Posterior cingulate gyrus (tissue), 11 donors: ENCODE measurements around the gene PRSS2.

Source experiments
- DNase-seq, 10 donors: peaks; one replicate each; pipeline versions ENCODE4 v3.0.0 to v3.0.0-alpha.2; 2020 to 2021; ENCODE audit warnings: mixed read lengths in 3 of 10
- intact Hi-C: fragments of 100-400 bp; cut with DNase I; formaldehyde crosslinking; loops from one replicate; pipeline ENCODE4 v1.15.1; 2023

PRSS2 gene

GRCh38 chr7:142799437-142799835, 28.7 kb downstream of the PRSS2 start:
- intact Hi-C loops, result no loop called here
- DNase-seq, result no peak

GRCh38 chr7:142800088-142800487, 29.3 kb downstream of the PRSS2 start:
- intact Hi-C loops, result no loop called here
- DNase-seq, result no peak

GRCh38 chr7:142800699-142801260, 30.0 kb downstream of the PRSS2 start:
- intact Hi-C loops, result no loop called here
- no peak for DNase-seq

GRCh38 chr7:142801601-142802295, 31.0 kb downstream of the PRSS2 start:
- intact Hi-C loops, result no loop called here
- no peak for DNase-seq

GRCh38 chr7:142802301-142802700, 31.5 kb downstream of the PRSS2 start:
- DNase-seq, result no peak
- intact Hi-C loops, result no loop called here

- DNase-seq, result no peak
Measured at GRCh38 chr7:142803901-142804300, 33.1 kb downstream of the PRSS2 start.

GRCh38 chr7:142804728-142805207, 34.0 kb downstream of the PRSS2 start:
- DNase-seq, result no peak
- intact Hi-C loops, result no loop called here

More at GRCh38 chr7:142803901-142804300, 33.1 kb downstream of the PRSS2 start:
- intact Hi-C loops, result no loop called here

GRCh38 chr7:142805350-142806021, 34.7 kb downstream of the PRSS2 start:
- DNase-seq, result no peak
- intact Hi-C loops, result no loop called here

- DNase-seq, result no peak
- intact Hi-C loops, result no loop called here
Measured at GRCh38 chr7:142806022-142806356, 35.2 kb downstream of the PRSS2 start.

GRCh38 chr7:142806957-142807356, 36.2 kb downstream of the PRSS2 start:
- intact Hi-C loops, result no loop called here
- no peak for DNase-seq

GRCh38 chr7:142807855-142808460, 37.2 kb downstream of the PRSS2 start:
- DNase-seq, result no peak
- intact Hi-C loops, result no loop called here

GRCh38 chr7:142808461-142808801, 37.7 kb downstream of the PRSS2 start:
- intact Hi-C loops, result no loop called here
- DNase-seq, result no peak

- no peak for DNase-seq
- intact Hi-C loops, result no loop called here
Measured at GRCh38 chr7:142808802-142809583, 38.2 kb downstream of the PRSS2 start.

- intact Hi-C loops, result no loop called here
- no peak for DNase-seq
Measured at GRCh38 chr7:142809671-142810070, 38.9 kb downstream of the PRSS2 start.

- intact Hi-C loops, result no loop called here
- no peak for DNase-seq
Measured at GRCh38 chr7:142811154-142811737, 40.5 kb downstream of the PRSS2 start.

GRCh38 chr7:142812437-142813215, 41.9 kb downstream of the PRSS2 start:
- DNase-seq, result no peak
- intact Hi-C loops, result no loop called here

- DNase-seq, result no peak
- intact Hi-C loops, result no loop called here
Measured at GRCh38 chr7:142813226-142813625, 42.5 kb downstream of the PRSS2 start.

GRCh38 chr7:142813699-142814098, 42.9 kb downstream of the PRSS2 start:
- intact Hi-C loops, result no loop called here
- DNase-seq, result no peak

GRCh38 chr7:142814451-142814850, 43.7 kb downstream of the PRSS2 start:
- DNase-seq, result no peak
- intact Hi-C loops, result no loop called here

- intact Hi-C loops, result no loop called here
- DNase-seq, result no peak
Measured at GRCh38 chr7:142815134-142815533, 44.4 kb downstream of the PRSS2 start.
